HUES48 (cell line): ENCODE measurements around the gene ADAMTS16.

Experiments used
- H3K27ac ChIP-seq: one replicate; pipeline ENCODE4 v1.7.0; 2013; ENCODE audit warnings: low read depth, low read length, inconsistent platforms
- H3K27me3 ChIP-seq: 2 replicates; pipeline ENCODE4 v1.6.1; 2013; ENCODE audit warnings: mild to moderate bottlenecking, low read length; ENCODE audit not compliant: control insufficient read depth, insufficient read depth
- H3K36me3 ChIP-seq: 2 replicates; pipeline ENCODE4 v1.6.1; 2013; ENCODE audit warnings: low read length; ENCODE audit not compliant: control insufficient read depth, insufficient read depth
- H3K4me1 ChIP-seq: 2 replicates; pipeline ENCODE4 v1.6.1; 2013; ENCODE audit warnings: mild to moderate bottlenecking, low read length; ENCODE audit not compliant: control insufficient read depth, insufficient read depth
- H3K4me3 ChIP-seq: 2 replicates; pipeline ENCODE4 v1.5.1; 2013; ENCODE audit warnings: mild to moderate bottlenecking, low read depth, low read length
- H3K9ac ChIP-seq: 2 replicates; pipeline ENCODE4 v1.6.1; 2013; ENCODE audit warnings: mild to moderate bottlenecking, low read depth, low read length, moderate library complexity
- H3K9me3 ChIP-seq: 2 replicates; pipeline ENCODE4 v1.6.1; 2013; ENCODE audit warnings: low read length; ENCODE audit not compliant: control insufficient read depth, insufficient read depth

ADAMTS16 gene

DNA sequence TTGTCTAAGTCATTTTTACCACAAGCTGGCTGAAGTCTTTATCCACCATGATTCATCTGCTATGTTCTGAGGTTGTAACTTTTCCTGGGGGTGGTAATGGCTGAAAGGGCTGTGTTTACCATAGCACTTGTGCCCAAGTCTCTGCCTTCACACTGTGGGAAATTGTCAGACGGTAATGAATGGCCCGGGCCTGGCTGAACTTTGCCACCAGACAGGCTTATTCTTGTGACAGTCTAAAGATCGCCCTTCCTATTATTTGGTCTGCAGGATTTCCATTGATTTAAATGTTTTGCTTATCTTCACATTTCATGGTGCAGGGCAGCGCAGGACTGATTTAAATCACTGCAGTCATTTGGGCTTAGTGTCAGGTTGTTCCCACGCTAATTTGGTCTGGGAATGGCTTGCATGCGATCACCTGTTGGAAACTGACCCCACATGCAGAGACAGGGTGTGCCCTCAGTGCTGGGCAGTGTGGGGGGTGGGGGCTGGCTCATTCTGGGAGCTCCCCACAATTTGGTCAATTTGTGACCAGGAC lies 173.0 kb downstream of the ADAMTS16 start:
- Histone ChIP-seq H3K27me3 (no peaks in the 10 kb centered on the region), H3K9ac (no peak overlapping the region), H3K27ac (peak overlapping the region; percentile 55), H3K4me1 (peaks cover 13% of the 10 kb centered on the region), H3K4me3 (no peak overlapping the region), H3K36me3 (0 out of 2 replicates have a peak, but pooled peaks cover 3% of the 10 kb centered on the region), H3K9me3 (no peaks in the 10 kb centered on the region)

DNA sequence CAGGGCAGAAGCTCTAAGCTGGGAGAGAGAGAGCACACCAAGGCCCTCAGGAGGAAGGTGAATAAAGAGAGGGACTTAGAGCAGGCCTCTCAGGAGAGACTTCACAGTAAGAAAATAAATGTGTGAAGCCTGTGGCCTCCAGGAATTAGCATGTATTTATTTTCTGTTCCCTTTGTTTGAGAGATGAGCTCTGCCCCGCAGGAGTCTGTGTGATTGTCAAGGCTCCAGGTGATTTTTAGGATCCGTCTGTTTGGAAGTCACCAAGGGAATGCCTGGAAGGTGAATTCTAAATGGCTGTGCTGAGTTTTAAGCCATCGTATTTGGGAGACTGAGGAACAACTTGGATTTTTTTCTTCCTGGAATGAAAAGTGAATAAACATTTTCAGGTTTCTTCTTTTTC lies 174.0 kb downstream of the ADAMTS16 start:
- Histone ChIP-seq H3K27me3 (no peaks in the 10 kb centered on the region), H3K4me1 (peaks cover 13% of the 10 kb centered on the region), H3K9me3 (no peaks in the 10 kb centered on the region), H3K36me3 (no peaks in the 10 kb centered on the region), H3K9ac (no peak overlapping the region), H3K27ac (no peak overlapping the region), H3K4me3 (no peak overlapping the region)

DNA sequence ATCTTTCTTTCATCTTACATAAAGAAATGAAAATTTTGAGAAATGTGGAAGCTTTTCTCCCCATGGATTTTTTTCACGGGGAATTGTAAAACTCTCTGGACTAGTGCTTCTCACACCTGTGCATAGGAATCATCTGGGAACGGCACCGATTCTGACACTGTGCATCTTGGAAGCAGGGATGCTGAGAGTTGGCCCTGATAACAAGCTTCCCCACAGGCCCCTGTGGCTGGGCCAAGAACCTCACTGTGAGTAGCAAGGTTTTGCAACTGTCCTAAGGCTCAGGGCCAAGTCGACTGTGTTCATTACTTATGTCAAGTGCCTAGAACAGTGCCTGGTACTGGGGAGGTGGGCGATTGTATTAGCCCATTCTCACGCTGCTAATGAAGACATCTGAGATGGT lies 174.5 kb downstream of the ADAMTS16 start:
- H3K9ac ChIP-seq = no peak overlapping the region
- no peak overlapping the region for H3K4me3 ChIP-seq
- H3K36me3 ChIP-seq = no peaks in the 10 kb centered on the region

DNA sequence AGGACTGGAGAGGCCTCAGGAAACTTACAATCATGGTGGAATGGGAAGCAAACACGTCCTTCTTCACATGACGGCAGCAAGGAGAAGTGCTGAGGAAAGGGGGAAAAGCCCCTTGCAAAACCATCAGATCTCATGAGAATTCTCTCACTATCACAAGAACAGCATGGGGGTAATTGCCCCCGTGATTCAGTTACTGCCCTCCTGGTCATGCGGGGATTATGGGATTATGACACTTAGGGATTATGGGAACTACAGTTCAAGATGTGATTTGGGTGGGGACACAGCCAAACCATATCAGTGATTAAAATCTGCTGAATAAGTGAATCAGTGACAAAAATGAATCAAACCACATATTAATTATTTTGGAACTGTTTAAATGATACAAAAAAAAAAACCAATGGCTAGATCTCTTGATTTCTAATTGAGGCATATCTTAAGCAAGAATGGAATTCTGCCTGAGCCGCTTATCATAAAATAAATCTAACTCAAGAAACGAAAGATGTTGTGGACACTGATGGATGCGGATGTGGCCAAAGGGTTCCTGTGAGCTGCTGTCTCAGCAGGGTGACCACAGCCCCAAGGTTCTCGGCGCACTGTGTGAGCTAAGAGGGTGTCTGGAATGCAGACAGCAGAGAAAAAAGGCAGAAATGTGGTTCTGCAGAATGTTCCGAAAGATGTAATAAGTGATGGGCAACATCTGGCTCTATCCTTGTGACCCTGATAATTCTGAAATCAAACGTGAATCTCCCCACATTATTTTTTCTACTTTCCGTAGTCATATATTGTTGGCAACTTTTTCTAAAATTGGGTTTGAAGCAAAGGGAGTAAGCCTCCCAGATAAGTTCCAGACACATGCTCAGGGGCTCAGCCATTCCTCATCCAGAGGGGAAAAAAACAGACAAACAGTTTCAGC lies 175.2 kb downstream of the ADAMTS16 start:
- no peaks in the 10 kb centered on the region for H3K27me3 ChIP-seq
- no peak overlapping the region for H3K9ac ChIP-seq
- H3K4me3 ChIP-seq = no peak overlapping the region
- no peaks in the 10 kb centered on the region for H3K36me3 ChIP-seq
- peaks cover 13% of the 10 kb centered on the region for H3K4me1 ChIP-seq
- H3K27ac ChIP-seq = no peak overlapping the region
- H3K9me3 ChIP-seq = no peaks in the 10 kb centered on the region

More for the DNA sequence above, 174.5 kb downstream of the ADAMTS16 start:
- no peak overlapping the region for H3K27ac ChIP-seq
- H3K4me1 ChIP-seq = peaks cover 13% of the 10 kb centered on the region
- no peaks in the 10 kb centered on the region for H3K27me3 ChIP-seq
- H3K9me3 ChIP-seq = no peaks in the 10 kb centered on the region

DNA sequence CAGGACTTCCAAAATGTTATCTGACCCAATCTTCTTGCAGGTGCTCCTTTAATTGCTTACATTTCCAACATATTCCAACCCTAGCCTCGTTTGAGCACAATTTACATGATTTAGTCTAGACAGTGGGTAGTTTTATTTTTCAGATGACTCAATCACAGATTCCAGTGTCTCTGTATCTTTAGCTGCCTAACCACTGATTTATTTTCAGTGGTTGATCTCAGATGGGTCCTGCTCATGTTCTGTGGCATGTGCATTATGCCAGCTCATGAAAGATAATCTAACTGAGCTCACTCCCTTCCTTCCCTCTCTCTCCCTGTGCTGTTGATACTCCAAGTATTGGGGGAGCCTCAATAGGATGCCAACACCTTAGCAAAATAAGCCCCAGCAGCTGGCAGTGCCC lies 176.2 kb downstream of the ADAMTS16 start:
- Histone ChIP-seq H3K27ac (no peak overlapping the region), H3K36me3 (no peaks in the 10 kb centered on the region), H3K4me3 (no peak overlapping the region), H3K27me3 (no peaks in the 10 kb centered on the region), H3K9me3 (no peaks in the 10 kb centered on the region), H3K9ac (no peak overlapping the region), H3K4me1 (peaks cover 13% of the 10 kb centered on the region)

DNA sequence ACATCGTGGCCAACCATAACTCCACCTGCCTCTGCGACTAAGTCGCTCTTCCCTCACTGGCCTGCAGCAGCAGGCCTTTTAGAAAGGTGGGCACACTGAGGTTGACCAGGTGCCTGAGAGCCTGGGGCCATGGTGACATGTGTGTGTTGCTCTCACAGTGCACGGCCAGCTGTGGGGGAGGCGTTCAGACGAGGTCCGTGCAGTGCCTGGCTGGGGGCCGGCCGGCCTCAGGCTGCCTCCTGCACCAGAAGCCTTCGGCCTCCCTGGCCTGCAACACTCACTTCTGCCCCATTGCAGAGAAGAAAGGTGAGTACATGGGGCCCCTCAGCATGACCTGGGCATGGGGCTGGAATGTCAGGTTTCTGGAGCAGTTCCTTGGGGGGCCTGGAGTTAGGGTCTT lies 177.8 kb downstream of the ADAMTS16 start:
- no peak overlapping the region for H3K9ac ChIP-seq
- H3K36me3 ChIP-seq = no peaks in the 10 kb centered on the region
- no peaks in the 10 kb centered on the region for H3K9me3 ChIP-seq
- no peaks in the 10 kb centered on the region for H3K27me3 ChIP-seq
- H3K4me3 ChIP-seq = no peak overlapping the region
- H3K27ac ChIP-seq = no peak overlapping the region
- H3K4me1 ChIP-seq = peaks cover 3% of the 10 kb centered on the region

DNA sequence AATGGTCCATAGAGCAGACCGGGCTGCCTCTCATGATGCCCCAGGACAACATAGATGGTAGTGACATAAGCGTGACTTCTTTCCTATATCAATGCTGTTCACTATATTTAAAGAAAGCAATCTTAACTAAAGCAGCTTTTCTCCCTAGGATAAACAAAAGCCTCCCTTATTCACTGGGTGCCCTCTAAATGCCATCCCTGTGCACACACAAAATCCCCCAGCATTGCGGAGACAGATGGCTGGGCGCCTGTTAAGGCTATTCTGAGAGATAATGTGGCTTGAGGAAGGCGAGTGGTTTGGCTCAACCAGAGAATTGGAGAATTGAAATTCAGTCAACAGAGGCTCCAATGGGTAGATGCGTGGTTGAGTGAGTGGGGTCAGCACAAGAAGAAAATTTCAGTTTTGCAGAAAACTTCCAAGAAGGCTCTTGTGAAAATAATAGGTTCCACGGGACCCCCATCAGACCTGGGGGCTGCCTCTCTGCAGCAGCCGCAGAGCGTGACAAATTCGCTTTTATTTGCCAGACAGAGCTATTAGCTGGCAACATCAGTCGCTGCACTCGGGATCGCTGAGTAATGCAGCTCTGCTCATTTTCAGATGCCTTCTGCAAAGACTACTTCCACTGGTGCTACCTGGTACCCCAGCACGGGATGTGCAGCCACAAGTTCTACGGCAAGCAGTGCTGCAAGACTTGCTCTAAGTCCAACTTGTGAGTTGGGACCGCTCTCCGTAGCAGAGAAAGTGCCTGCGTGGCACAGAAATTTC lies 178.5 kb downstream of the ADAMTS16 start:
- H3K4me3 ChIP-seq = no peak overlapping the region
- no peaks in the 10 kb centered on the region for H3K9me3 ChIP-seq
- no peaks in the 10 kb centered on the region for H3K36me3 ChIP-seq
- H3K4me1 ChIP-seq = no peaks in the 10 kb centered on the region
- H3K9ac ChIP-seq = no peak overlapping the region
- no peaks in the 10 kb centered on the region for H3K27me3 ChIP-seq
- H3K27ac ChIP-seq = no peak overlapping the region

DNA sequence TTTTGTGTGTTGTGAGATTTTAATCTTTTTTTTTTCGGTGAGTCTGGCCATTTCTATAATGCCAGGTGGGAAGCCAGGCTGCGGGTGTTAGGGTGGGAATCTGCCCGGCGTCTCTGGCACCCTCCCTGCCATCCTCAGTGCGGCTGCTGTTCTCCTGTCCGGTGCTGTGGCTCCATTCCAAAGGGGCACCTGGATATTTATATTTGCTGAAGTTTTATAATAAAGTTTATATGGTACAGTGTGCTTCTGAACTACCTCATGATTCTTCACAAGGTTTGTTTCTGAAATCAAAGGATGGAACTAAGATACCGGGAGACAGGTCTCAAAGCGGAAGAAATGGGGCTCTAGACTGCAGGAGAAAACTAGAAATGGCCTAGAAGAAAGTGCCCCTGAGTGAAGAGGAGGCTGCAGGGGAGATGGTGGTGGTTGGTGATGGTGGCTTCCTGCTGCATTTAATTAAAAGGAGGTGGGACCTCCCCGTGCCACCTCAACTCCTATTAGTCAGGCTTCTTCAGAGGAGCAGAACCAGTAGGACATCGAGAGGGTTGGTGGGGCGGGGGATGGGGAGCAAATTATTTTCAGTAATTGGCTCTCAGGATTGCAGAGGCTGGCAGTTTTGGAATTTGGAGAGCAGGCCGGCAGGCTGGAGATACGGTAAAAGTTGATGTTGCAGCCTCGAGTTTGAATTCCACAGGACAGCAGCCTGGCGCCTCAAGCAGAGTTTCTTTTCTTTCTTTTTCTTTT lies 180.1 kb downstream of the ADAMTS16 start:
- H3K36me3 ChIP-seq = no peaks in the 10 kb centered on the region
- H3K4me1 ChIP-seq = no peaks in the 10 kb centered on the region
- no peak overlapping the region for H3K27ac ChIP-seq

DNA sequence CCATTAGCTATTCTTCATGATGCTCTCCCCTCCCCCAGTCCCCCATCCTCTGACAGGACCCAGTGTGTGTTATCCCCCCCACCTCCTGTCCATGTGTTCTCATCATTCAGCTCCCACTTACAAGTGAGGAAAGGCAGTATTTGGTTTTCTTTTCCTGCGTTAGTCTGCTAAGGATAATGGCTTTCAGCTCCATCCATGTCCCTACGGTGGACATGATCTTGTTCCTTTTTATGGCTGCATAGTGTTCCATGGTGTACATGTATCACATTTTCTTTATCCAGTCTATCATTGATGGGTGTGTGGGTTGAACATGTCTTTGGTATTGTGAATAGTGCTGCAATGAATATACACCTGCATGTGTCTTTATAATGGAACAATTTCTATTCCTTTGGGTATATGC lies 181.0 kb downstream of the ADAMTS16 start:
- H3K9me3 ChIP-seq = no peaks in the 10 kb centered on the region
- H3K27ac ChIP-seq = no peak overlapping the region
- H3K27me3 ChIP-seq = no peaks in the 10 kb centered on the region
- peaks cover 7% of the 10 kb centered on the region for H3K4me1 ChIP-seq
- H3K36me3 ChIP-seq = no peaks in the 10 kb centered on the region
- H3K9ac ChIP-seq = no peak overlapping the region
- H3K4me3 ChIP-seq = no peak overlapping the region

More for the DNA sequence above, 180.1 kb downstream of the ADAMTS16 start:
- no peaks in the 10 kb centered on the region for H3K27me3 ChIP-seq
- no peak overlapping the region for H3K9ac ChIP-seq
- H3K9me3 ChIP-seq = no peaks in the 10 kb centered on the region
- H3K4me3 ChIP-seq = no peak overlapping the region

DNA sequence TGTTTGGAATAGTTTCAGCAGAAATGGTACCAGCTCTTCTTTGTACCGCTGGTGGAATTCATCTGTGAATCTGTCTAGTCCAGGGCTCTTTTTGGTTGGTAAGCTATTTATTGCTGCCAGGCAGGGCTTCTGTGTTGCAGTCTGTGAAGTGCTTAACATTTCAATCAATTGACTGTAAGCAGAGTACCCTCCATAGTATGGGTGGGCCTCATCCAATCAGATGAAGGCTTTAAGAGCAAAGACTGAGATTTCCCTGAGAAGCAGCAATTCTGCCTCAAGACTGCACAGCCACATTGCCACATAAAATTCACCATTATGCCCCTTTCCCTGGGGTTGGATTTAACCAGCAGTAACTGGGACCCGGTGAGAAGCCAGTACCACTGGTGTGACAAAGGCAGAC lies 183.4 kb downstream of the ADAMTS16 start:
- peaks cover 13% of the 10 kb centered on the region for H3K4me1 ChIP-seq
- H3K9me3 ChIP-seq = no peaks in the 10 kb centered on the region
- H3K27ac ChIP-seq = no peak overlapping the region
- H3K27me3 ChIP-seq = no peaks in the 10 kb centered on the region
- H3K36me3 ChIP-seq = no peaks in the 10 kb centered on the region
- H3K4me3 ChIP-seq = no peak overlapping the region
- H3K9ac ChIP-seq = no peak overlapping the region
